H1 (cell line): Measurements from ENCODE around the gene DHPS. TPM values are rescaled to one million over a fixed set of nuclear protein-coding genes. Genes with fewer than 3 reads are reported as not detected.

Source experiments
- GABPA ChIP-seq: IDR thresholded peaks from 2 replicates; pipeline ENCODE4 v1.6.1; 2011; ENCODE audit warnings: mild to moderate bottlenecking, low read length, moderate library complexity, borderline replicate concordance; ENCODE audit not compliant: insufficient read depth
- SIN3A ChIP-seq, 2 experiments: IDR thresholded peaks in 1 of 2; conservative IDR thresholded peaks in 1 of 2; 2 replicates each; pipeline ENCODE4 v1.6.1; 2011 to 2012; ENCODE audit warnings: low read length in 2 of 2, improper control_type of control experiment in 1 of 2, low read depth in 1 of 2, mild to moderate bottlenecking in 1 of 2
- polyA plus RNA-seq, 7 experiments: library from polyadenylated mRNA; depleted of rRNA in 3 of 7; stranded (reverse) in 5 of 7; unstranded in 2 of 7; fragments of >200 nt in 5 of 7; fragments of 200-250 nt in 2 of 7; gene quantifications; 1 replicate in 5 of 7; 2 replicates in 1 of 7; 4 replicates in 1 of 7; pipeline versions ENCODE4 v1.2.1 to v1.2.3, GENCODE V29; 2011 to 2013; ENCODE audit warnings: missing spikeins in 2 of 7, mixed read lengths in 2 of 7
- total RNA-seq: library from RNA; stranded (reverse); fragmentation: NEBNext Ultra II Directional; extraction: Animal tissue kit (Norgen Biotek cat#: 25700); gene quantifications from 2 replicates; pipeline ENCODE4 v1.2.1, GENCODE V29; 2021

Gene DHPS
- total and polyA plus RNA-seq, 2 of the 8 experiments (the other 6 are each of a cell fraction or from before 2014, with no cell fraction given): 86.6 to 99.6 TPM

DNA sequence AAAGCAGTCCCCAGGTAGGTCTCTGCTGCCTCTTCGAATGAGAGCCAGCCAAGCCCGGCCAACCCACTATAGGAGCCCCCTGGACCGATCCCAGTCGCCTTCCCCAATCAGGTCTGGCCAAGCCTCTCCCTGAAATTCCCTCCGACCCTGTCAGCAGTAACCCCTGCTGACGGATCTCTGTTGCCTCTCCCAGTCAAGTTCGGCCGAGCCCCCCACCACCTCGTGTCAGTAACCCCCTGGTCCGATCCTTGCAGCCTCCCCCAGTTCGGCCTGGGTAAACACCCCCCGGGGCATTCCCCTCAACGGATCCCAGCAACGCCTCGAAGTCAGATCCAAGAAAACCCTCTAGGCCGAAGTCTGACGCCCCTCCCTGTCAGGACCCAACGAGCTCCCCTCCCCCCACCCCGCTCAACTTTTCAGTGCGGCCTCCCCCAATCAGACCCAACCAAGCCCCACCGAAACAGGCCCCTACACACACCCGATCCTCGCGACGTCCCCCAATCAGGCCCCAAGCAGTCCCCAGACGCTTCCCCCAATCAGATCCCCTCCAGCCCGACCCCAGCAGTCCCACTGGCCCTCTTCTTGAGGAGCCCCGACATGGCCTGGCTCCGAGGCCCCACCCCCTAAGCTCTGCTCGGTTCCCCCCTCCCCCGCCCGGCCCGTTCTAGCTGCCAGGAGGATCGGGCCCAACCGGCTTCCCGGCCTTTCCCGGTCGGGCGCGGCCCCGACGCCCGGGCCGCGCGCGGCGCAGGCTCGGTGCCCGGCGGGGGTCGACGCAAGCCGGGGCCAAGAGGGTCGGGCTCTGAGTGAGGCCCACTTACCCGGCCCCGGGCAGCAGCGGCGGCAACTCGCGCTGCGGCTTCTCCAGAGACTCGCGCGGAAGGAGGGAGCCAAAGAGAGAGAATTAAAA lies 40.2 kb upstream of the DHPS start (continued):
- TF ChIP-seq GABPA: no peak
- peak in 1 of 2 experiments; percentile 31; a peak in 1 of 4 replicates for TF ChIP-seq SIN3A (conservative IDR thresholded peaks at IDR 0.05 in 1 of 2, IDR thresholded peaks at IDR 0.05 in 1 of 2; ENCODE audit: low read depth in 1 of 2, low read length in 2 of 2)
